Keratinocyte (primary cell): ENCODE results near the gene ADGRG2. TPM values are rescaled to one million over a fixed set of nuclear protein-coding genes. Genes with fewer than 3 reads are reported as not detected.

Experiments used
- DNase-seq: peaks from one replicate; pipeline ENCODE4 v3.0.0-alpha.2; 2011; ENCODE audit warnings: low read depth, missing footprints, low spot score
- FAIRE-seq: peaks from 2 replicates; lab custom pipeline; 2011; peaks lifted over from hg19 to GRCh38; lab: Jason Lieb, UNC
- H2AFZ ChIP-seq: 2 replicates; pipeline ENCODE4 v1.6.0; 2012; ENCODE audit warnings: low read length, control low read depth, inconsistent platforms; ENCODE audit not compliant: control insufficient read depth
- H3K27ac ChIP-seq: 2 replicates; pipeline ENCODE4 v1.5.1; 2011; ENCODE audit warnings: low read length; ENCODE audit not compliant: control insufficient read depth, insufficient read depth
- H3K27me3 ChIP-seq: 3 replicates; pipeline ENCODE4 v1.6.0; 2011; ENCODE audit warnings: low read length; ENCODE audit not compliant: control insufficient read depth, insufficient read depth; ENCODE audit errors: extremely low read depth
- H3K36me3 ChIP-seq, 2 experiments: 2 replicates in 1 of 2; 3 replicates in 1 of 2; pipeline ENCODE4 v1.5.1; 2011; ENCODE audit warnings: low read length in 2 of 2, mild to moderate bottlenecking in 1 of 2; ENCODE audit not compliant: control insufficient read depth in 2 of 2, insufficient read depth in 2 of 2; ENCODE audit errors: extremely low read depth in 1 of 2
- H3K4me1 ChIP-seq: 3 replicates; pipeline ENCODE4 v1.5.1; 2011; ENCODE audit warnings: low read length; ENCODE audit not compliant: control insufficient read depth, insufficient read depth; ENCODE audit errors: extremely low read depth
- H3K4me2 ChIP-seq: 3 replicates; pipeline ENCODE4 v1.6.0; 2011; ENCODE audit warnings: low read depth, low read length; ENCODE audit not compliant: control insufficient read depth, insufficient read depth; ENCODE audit errors: extremely low read depth
- H3K4me3 ChIP-seq, 3 experiments: fragments of 200-600 bp in 1 of 3; sonication (generic) in 1 of 3; 2 replicates in 2 of 3; 3 replicates in 1 of 3; pipeline ENCODE4 v1.5.1; 2011 to 2016; ENCODE audit warnings: low read length in 3 of 3, mild to moderate bottlenecking in 3 of 3, control low read depth in 2 of 3, inconsistent platforms in 1 of 3, low read depth in 1 of 3, mixed read lengths in 1 of 3, mixed run types in 1 of 3, moderate library complexity in 1 of 3; ENCODE audit not compliant: control insufficient read depth in 2 of 3, insufficient read depth in 2 of 3; ENCODE audit errors: extremely low read depth in 1 of 3
- H3K79me2 ChIP-seq: 2 replicates; pipeline ENCODE4 v1.6.0; 2012; ENCODE audit warnings: low read length; ENCODE audit not compliant: control insufficient read depth, insufficient read depth
- H3K9ac ChIP-seq: 3 replicates; pipeline ENCODE4 v1.6.0; 2011; ENCODE audit warnings: low read length; ENCODE audit not compliant: control insufficient read depth, insufficient read depth; ENCODE audit errors: extremely low read depth
- H3K9me1 ChIP-seq: 3 replicates; pipeline ENCODE4 v1.6.0; 2011; ENCODE audit warnings: low read length; ENCODE audit not compliant: control insufficient read depth, insufficient read depth; ENCODE audit errors: extremely low read depth
- H3K9me3 ChIP-seq: 2 replicates; pipeline ENCODE4 v1.5.1; 2012; ENCODE audit warnings: low read depth, low read length; ENCODE audit not compliant: control insufficient read depth
- H4K20me1 ChIP-seq: 3 replicates; pipeline ENCODE4 v1.6.0; 2011; ENCODE audit warnings: low read length; ENCODE audit not compliant: control insufficient read depth, insufficient read depth; ENCODE audit errors: extremely low read depth
- EZH2 ChIP-seq: IDR thresholded peaks from one replicate; pipeline ENCODE4 v1.6.1; 2012; ENCODE audit warnings: inconsistent platforms, mild to moderate bottlenecking, low read length, moderate library complexity
- dilution Hi-C: fragments of 300-500 bp; cut with MboI; formaldehyde crosslinking; loops from one replicate; pipeline ENCODE4 v1.7.0; 2020; ENCODE audit warnings: low sequenced_read_pairs; ENCODE audit not compliant: extremely low pct_ligation_motif_present
- polyA plus RNA-seq, 5 experiments: library from polyadenylated mRNA; depleted of rRNA in 3 of 5; stranded (reverse) in 3 of 5; stranded (forward) in 1 of 5; unstranded in 1 of 5; fragments of >200 nt; gene quantifications; 1 replicate in 1 of 5; 2 replicates in 3 of 5; 3 replicates in 1 of 5; pipeline versions ENCODE4 v1.2.1 to v1.2.3, GENCODE V29; 2011 to 2012; ENCODE audit warnings: missing spikeins in 2 of 5, low read depth in 1 of 5, low replicate concordance in 1 of 5
- TF ChIP-seq, protein P1 (sequence below), 3 experiments: IDR thresholded peaks in 1 of 3; conservative IDR thresholded peaks in 1 of 3; optimal IDR thresholded peaks in 1 of 3; 2 replicates in 2 of 3; 3 replicates in 1 of 3; pipeline versions ENCODE3 to v1.5.1; 2011; ENCODE audit warnings: low read length in 3 of 3, mild to moderate bottlenecking in 3 of 3, moderate library complexity in 2 of 3, control low read depth in 1 of 3, inconsistent platforms in 1 of 3; ENCODE audit not compliant: insufficient read depth in 2 of 3; ENCODE audit errors: extremely low read depth in 1 of 3

ADGRG2 gene
- polyA plus RNA-seq, 1 donor (not counting 4 experiments of a cell fraction or from before 2014, with no cell fraction given) = 0.20 TPM

DNA sequence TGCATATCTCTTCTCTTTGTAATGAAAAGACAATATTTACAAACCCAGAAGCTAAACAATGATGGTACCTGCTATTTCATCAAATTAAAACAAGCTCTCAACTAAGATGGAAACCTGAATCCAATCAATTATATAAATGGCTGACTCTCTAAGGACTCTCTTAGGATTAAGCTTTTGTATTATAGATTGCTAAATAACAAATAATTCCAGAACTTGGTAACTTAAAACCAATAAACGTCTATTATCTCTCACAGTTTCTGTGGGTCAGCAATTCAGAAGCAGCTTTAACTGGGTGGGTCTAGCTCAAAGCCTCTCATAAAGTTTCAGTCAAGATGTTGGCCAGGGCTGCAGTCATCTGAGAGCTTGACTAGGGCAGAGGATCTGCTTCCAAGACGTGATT lies 150.8 kb downstream of the ADGRG2 start:
- TF ChIP-seq, protein P1, sequence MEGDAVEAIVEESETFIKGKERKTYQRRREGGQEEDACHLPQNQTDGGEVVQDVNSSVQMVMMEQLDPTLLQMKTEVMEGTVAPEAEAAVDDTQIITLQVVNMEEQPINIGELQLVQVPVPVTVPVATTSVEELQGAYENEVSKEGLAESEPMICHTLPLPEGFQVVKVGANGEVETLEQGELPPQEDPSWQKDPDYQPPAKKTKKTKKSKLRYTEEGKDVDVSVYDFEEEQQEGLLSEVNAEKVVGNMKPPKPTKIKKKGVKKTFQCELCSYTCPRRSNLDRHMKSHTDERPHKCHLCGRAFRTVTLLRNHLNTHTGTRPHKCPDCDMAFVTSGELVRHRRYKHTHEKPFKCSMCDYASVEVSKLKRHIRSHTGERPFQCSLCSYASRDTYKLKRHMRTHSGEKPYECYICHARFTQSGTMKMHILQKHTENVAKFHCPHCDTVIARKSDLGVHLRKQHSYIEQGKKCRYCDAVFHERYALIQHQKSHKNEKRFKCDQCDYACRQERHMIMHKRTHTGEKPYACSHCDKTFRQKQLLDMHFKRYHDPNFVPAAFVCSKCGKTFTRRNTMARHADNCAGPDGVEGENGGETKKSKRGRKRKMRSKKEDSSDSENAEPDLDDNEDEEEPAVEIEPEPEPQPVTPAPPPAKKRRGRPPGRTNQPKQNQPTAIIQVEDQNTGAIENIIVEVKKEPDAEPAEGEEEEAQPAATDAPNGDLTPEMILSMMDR (optimal IDR thresholded peaks at IDR 0.05 in 1 of 3, IDR thresholded peaks at IDR 0.05 in 1 of 3, conservative IDR thresholded peaks at IDR 0.05 in 1 of 3; ENCODE audit: extremely low read depth in 1 of 3, insufficient read depth in 2 of 3, low read length in 3 of 3) = no peak
- no peak for TF ChIP-seq EZH2
- H3K9me1 ChIP-seq = no peaks in the 10 kb centered on the region
- no peak overlapping the region for H3K4me2 ChIP-seq
- H3K27me3 ChIP-seq = no peaks in the 10 kb centered on the region
- H3K27ac ChIP-seq = no peak overlapping the region
- dilution Hi-C loops = no loop called here
- no peak overlapping the region for H2AFZ ChIP-seq
- no peaks in the 10 kb centered on the region for H4K20me1 ChIP-seq
- H3K4me3 ChIP-seq = no peak overlapping the region
- H3K79me2 ChIP-seq = no peaks in the 10 kb centered on the region
- no peak for DNase-seq
- no peaks in the 10 kb centered on the region for H3K36me3 ChIP-seq
- no peak for FAIRE-seq
- no peak overlapping the region for H3K9ac ChIP-seq
- no peaks in the 10 kb centered on the region for H3K9me3 ChIP-seq
- H3K4me1 ChIP-seq = no peaks in the 10 kb centered on the region

DNA sequence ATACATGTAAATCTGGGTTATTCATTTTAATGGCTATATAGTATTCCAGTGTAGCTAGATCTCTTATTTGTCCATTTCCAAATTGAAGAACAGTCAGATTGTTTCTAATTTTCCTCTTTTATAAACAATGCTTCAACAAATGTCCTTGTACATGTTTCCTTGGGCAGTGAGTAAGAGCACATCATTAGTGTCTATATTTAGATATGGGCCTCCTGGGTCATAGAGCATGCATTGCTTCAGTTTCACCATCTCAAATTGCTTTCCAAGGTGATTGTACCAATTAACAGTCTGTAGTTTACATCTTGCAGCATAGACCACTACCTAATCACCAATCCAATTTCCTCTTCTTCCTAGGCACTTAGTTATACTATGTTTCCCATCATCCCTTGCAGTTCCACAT lies 151.8 kb downstream of the ADGRG2 start:
- H3K9me1 ChIP-seq = no peaks in the 10 kb centered on the region
- H3K27ac ChIP-seq = no peak overlapping the region
- no peaks in the 10 kb centered on the region for H3K36me3 ChIP-seq
- no peak overlapping the region for H3K9ac ChIP-seq
- H3K4me1 ChIP-seq = no peaks in the 10 kb centered on the region
- dilution Hi-C loops = no loop called here
- H3K79me2 ChIP-seq = no peaks in the 10 kb centered on the region
- no peaks in the 10 kb centered on the region for H3K27me3 ChIP-seq
- no peak overlapping the region for H3K4me3 ChIP-seq
- no peak for DNase-seq
- H4K20me1 ChIP-seq = no peaks in the 10 kb centered on the region
- no peak for FAIRE-seq
- TF ChIP-seq EZH2 = no peak
- TF ChIP-seq, protein P1 (optimal IDR thresholded peaks at IDR 0.05 in 1 of 3, IDR thresholded peaks at IDR 0.05 in 1 of 3, conservative IDR thresholded peaks at IDR 0.05 in 1 of 3; ENCODE audit: extremely low read depth in 1 of 3, insufficient read depth in 2 of 3, low read length in 3 of 3) = no peak
- H3K9me3 ChIP-seq = no peaks in the 10 kb centered on the region
- no peak overlapping the region for H3K4me2 ChIP-seq
- H2AFZ ChIP-seq = no peak overlapping the region
